HG02973 (cell line): ENCODE results near the gene SLC34A3.
"Not testable (repeated sequence)": the region's sequence is repeated elsewhere in the genome, so short reads cannot be mapped to it uniquely, and the experiment has no call there.

ENCODE experiments used
- ATAC-seq: cut with Tn5 transposase; IDR thresholded peaks from one replicate; pipeline ENCODE4 v1.9.1; 2021; ENCODE audit warnings: moderate library complexity; ENCODE audit not compliant: unreplicated experiment

SLC34A3 gene

DNA sequence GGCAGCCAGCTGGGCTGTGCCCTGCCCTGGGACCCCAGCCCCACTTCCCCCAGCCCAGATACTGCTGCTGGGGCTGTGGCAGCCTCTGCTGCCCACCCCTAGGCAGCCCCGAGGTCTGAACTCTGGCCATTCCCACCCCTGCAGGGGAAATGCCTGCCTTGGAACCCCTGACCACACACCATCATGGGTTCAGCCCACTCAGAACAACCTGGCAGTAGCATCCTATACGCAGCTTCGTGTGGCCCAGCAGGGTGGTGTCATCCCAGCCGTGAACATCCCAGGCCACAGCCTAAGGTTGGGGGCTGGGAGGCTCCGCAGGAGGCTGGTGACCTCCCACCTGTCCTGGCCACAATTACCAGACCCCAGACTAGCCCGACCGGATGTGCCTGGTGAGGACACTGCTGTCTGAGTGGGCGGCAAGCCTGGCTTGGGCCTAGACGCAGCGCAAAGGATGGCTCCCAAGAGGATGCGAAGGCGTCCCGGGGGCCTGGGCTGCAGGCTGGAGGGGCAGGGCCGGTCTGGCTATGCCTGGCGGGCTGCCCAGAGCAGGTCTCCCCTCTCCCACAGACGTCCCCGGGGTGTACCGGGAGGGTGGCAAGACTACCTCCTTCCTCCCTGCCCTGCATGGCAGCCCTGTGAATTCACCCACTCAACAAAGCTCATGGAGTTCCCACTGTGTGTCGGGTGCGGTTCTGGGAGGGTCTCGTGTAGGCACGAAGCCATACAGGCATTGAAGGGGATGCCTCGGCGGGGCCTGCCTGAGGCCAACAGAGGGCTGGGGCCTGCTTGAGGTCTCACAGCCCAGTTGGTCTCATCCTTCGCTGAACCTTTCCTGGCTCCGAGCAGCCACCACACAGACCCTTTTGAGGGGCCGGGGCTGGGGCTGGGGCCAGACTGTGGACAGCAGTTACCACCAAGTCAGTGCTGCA, 1.5 kb upstream of the SLC34A3 start:
- no peak for ATAC-seq

GRCh38 chr9:137229903-137230704, 597 bp upstream of the SLC34A3 start:
- ATAC-seq: no peak

- no peak for ATAC-seq
Measured at GRCh38 chr9:137231372-137232039, 805 bp downstream of the SLC34A3 start.

- ATAC-seq: no peak
Measured at GRCh38 chr9:137232101-137232500, 1.4 kb downstream of the SLC34A3 start.

GRCh38 chr9:137232510-137232909, 1.8 kb downstream of the SLC34A3 start:
- no peak for ATAC-seq

DNA sequence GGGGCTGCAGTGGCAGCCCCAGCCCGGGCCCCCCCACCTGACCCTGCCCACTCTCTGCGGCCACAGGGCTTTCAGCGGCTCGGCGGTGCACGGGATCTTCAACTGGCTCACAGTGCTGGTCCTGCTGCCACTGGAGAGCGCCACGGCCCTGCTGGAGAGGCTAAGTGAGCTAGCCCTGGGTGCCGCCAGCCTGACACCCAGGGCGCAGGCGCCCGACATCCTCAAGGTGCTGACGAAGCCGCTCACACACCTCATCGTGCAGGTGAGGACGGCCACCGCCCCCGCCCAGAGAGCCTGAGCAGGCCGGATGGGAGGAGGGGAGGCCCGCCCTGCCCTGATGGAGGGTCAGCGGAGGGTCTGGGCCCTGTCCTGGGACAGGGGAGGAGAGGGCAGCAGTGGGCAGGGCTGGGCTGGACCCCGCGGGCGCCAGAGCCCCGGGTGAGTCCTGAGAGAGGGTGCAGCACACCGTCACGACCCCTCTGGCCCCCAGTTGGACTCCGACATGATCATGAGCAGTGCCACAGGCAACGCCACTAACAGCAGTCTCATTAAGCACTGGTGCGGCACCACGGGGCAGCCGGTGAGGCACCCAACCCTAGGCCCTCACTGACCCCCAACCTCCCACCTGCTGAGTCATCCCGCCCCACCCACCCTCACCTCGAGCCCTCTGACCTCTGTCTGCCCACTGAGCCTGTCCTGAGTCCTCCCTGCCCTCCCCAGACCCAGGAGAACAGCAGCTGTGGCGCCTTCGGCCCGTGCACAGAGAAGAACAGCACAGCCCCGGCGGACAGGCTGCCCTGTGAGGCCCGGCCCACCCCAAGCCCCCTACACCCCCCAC, 2.7 kb downstream of the SLC34A3 start:
- ATAC-seq: no peak

- ATAC-seq: no peak
Measured at GRCh38 chr9:137234055-137234697, 3.5 kb downstream of the SLC34A3 start.

GRCh38 chr9:137234758-137235423, 4.2 kb downstream of the SLC34A3 start:
- ATAC-seq: no peak

DNA sequence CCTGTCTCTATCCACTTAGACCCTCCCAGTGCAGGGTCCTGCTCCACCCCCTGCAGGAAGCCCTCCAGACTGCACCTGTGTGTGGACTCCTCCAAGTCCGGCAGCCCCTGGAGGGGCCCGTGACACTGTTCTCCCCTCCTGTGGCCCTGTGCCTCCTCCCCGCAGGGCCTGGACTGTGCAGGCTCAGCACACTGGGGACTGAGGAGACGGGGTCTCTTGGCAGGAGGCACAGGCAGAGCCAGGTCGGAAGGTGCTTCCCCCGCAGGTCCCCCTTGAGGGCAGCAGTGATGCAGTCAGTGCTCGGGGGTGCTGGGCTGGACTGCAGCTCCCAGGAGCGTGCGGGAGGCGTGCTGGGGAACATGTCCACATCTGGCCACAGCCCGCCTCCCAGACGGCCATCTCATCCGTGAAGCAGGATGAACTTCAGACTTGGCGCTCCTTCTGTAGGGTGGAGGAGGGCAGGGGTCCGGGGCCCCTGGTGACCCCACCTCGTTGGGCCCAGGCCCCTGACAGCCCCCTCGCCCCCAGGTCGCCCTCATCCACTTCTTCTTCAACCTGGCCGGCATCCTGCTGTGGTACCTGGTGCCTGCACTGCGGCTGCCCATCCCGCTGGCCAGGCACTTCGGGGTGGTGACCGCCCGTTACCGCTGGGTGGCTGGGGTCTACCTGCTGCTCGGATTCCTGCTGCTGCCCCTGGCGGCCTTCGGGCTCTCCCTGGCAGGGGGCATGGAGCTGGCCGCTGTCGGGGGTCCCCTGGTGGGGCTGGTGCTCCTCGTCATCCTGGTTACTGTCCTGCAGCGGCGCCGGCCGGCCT, 4.9 kb downstream of the SLC34A3 start:
- ATAC-seq: no peak

GRCh38 chr9:137236238-137236935, 5.7 kb downstream of the SLC34A3 start:
- peak; percentile 19 for ATAC-seq

DNA sequence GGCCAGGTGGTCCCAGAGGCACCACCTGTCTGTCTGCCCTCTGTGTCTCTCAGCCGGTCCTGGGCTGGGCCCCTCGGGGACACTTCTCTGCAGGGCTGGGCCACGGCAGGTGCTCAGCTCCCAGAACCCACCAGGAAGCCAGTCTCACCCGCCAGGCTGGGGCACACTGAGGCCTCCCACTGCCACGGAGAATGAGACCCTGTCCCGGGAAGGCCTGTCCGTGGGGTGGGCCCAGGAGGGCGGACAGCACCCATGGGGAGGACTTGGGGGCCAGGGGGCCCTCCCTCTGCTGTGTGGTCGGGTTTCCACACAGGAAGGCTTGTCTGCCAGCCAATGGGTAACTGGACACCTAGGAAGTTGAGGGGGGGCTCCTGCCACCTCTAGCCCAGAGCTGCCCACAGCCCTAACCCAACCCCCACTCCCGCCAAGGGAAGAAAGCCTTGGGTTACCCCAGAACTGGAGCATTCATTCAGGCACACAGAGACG, 6.3 kb downstream of the SLC34A3 start:
- no peak for ATAC-seq

- ATAC-seq: no peak
Measured at GRCh38 chr9:137237759-137238726, 7.3 kb downstream of the SLC34A3 start.

DNA sequence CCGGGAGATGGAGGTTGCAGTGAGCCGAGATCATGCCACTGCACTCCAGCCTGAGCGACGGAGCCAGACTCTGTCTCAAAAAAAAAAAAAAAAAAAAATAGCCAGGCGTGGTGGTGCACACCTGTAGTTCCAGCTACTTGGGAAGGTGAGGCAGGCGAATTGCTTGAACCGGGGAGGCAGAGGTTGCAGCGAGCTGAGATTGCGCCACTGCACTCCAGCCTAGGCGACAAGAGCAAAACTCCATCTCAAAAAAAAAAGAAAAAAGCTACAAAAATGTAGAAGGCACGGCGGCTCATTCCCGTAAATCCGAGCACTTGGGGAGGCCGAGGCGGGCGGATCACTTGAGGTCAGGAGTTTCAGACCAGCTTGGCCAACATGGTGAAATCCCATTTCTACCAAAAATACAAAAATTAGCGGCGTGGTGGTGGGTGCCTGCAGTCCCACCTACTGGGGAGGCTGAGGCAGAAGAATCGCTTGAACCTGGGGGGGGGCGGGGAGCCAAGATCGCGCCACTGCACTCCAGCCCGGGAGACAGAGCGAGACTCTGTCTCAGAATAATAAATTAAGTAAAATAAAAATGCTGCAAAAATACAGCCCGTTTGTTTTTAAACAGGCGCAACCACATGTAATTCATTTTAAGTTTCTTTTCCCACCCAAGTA, 9.0 kb downstream of the SLC34A3 start:
- ATAC-seq: not testable (repeated sequence)

GRCh38 chr9:137240318-137240840, 9.7 kb downstream of the SLC34A3 start:
- ATAC-seq: peak; percentile 18

GRCh38 chr9:137240841-137241489, 10.3 kb downstream of the SLC34A3 start, which contains the start of gene TUBB4B:
TSS of gene TUBB4B (plus strand) at chr9:137241287. CDS start at chr9:137241361, 74 bp downstream.
- peak; percentile 59 for ATAC-seq
